ENCODE results near the gene BAG3. TPM values are rescaled to one million over a fixed set of nuclear protein-coding genes. Genes with fewer than 3 reads are reported as not detected.

Gene BAG3
- total and polyA plus RNA-seq, 2 donors from 2014 or later, result 42.0 to 54.9 TPM

- DNase-seq (peak in 4 of 5 donors; percentile 63 to 76 (median 64)), FAIRE-seq (no peak)
- intact Hi-C loops (cut with DNase I), result no loop called here
- H3K9ac ChIP-seq (ENCODE audit: low read length in 3 of 3), result peak overlapping the region in 1 of 3 donors; percentile 36
- no peak for TF ChIP-seq CTCF (IDR thresholded peaks at IDR 0.05; ENCODE audit: borderline replicate concordance, extremely low read depth, insufficient read depth)
- H3K4me1 ChIP-seq (ENCODE audit: control insufficient read depth in 2 of 3, insufficient read depth in 2 of 3, low read depth in 1 of 3, low read length in 3 of 3), result peaks cover 0 to 41% (median 38%) of the 10 kb centered on the region in 3 donors
- H3K27me3 ChIP-seq (ENCODE audit: control insufficient read depth, insufficient read depth, low read length), result no peaks in the 10 kb centered on the region
- H3K9me3 ChIP-seq (ENCODE audit: control insufficient read depth in 2 of 3, insufficient read depth in 1 of 3, low read length in 3 of 3), result no peaks in the 10 kb centered on the region
- H3K27ac ChIP-seq (ENCODE audit: low read depth in 2 of 2, low read length in 2 of 2), result peak overlapping the region in 1 of 2 donors; percentile 88
- H3K36me3 ChIP-seq (ENCODE audit: control insufficient read depth in 2 of 3, insufficient read depth in 3 of 3, low read length in 3 of 3), result peaks cover 3 to 38% (median 35%) of the 10 kb centered on the region in 3 donors
- H3K4me3 ChIP-seq (ENCODE audit: low read length in 3 of 3), result no peak overlapping the region
Measured at GRCh38 chr10:119669975-119670640, 18.9 kb downstream of the BAG3 start.

DNA sequence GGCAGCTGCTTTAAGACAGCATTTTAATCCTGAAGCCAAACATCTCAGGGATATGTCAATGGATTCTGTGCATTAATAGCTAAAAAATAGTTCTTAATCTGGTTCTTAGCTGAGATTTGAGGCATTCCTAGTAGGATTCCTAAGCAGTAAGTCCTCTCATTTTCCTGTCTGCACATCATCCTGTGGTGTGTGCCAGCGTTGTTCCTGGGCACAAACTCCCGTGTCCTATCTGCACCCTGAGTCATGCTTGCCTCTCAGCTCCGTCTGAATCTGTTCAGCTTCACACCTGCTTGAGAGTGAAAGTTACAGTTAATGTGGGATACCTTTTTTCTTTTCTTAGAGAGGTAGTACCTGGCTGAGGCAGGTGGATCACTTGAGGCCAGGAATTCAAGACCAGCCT, 19.5 kb downstream of the BAG3 start:
- DNase-seq, result no peak
- intact Hi-C loops (cut with DNase I), result no loop called here
- Histone ChIP-seq H3K9ac (ENCODE audit: low read length in 3 of 3) (no peak overlapping the region), H3K27ac (ENCODE audit: low read depth in 2 of 2, low read length in 2 of 2) (no peak overlapping the region), H3K9me3 (ENCODE audit: control insufficient read depth in 2 of 3, insufficient read depth in 1 of 3, low read length in 3 of 3) (no peaks in the 10 kb centered on the region), H3K27me3 (ENCODE audit: control insufficient read depth, insufficient read depth, low read length) (no peaks in the 10 kb centered on the region), H3K36me3 (ENCODE audit: control insufficient read depth in 2 of 3, insufficient read depth in 3 of 3, low read length in 3 of 3) (peaks cover 3 to 40% (median 35%) of the 10 kb centered on the region in 3 donors), H3K4me3 (ENCODE audit: low read length in 3 of 3) (no peak overlapping the region), H3K4me1 (ENCODE audit: control insufficient read depth in 2 of 3, insufficient read depth in 2 of 3, low read depth in 1 of 3, low read length in 3 of 3) (peaks cover 0 to 38% (median 37%) of the 10 kb centered on the region in 3 donors)
- no peak for FAIRE-seq
- no peak for TF ChIP-seq CTCF (IDR thresholded peaks at IDR 0.05; ENCODE audit: borderline replicate concordance, extremely low read depth, insufficient read depth)

- H3K9ac ChIP-seq (ENCODE audit: low read length in 3 of 3), result no peak overlapping the region
Measured at GRCh38 chr10:119671381-119671780, 20.2 kb downstream of the BAG3 start.

More at GRCh38 chr10:119671381-119671780, 20.2 kb downstream of the BAG3 start:
- peaks cover 3 to 45% (median 36%) of the 10 kb centered on the region in 3 donors for H3K36me3 ChIP-seq (ENCODE audit: control insufficient read depth in 2 of 3, insufficient read depth in 3 of 3, low read length in 3 of 3)
- DNase-seq, result no peak
- H3K27ac ChIP-seq (ENCODE audit: low read depth in 2 of 2, low read length in 2 of 2), result no peak overlapping the region
- intact Hi-C loops (cut with DNase I), result no loop called here
- no peak overlapping the region for H3K4me3 ChIP-seq (ENCODE audit: low read length in 3 of 3)
- H3K4me1 ChIP-seq (ENCODE audit: control insufficient read depth in 2 of 3, insufficient read depth in 2 of 3, low read depth in 1 of 3, low read length in 3 of 3), result peaks cover 0 to 32% (median 30%) of the 10 kb centered on the region in 3 donors
- no peak for FAIRE-seq
- no peaks in the 10 kb centered on the region for H3K9me3 ChIP-seq (ENCODE audit: control insufficient read depth in 2 of 3, insufficient read depth in 1 of 3, low read length in 3 of 3)
- TF ChIP-seq CTCF (IDR thresholded peaks at IDR 0.05; ENCODE audit: borderline replicate concordance, extremely low read depth, insufficient read depth), result no peak
- H3K27me3 ChIP-seq (ENCODE audit: control insufficient read depth, insufficient read depth, low read length), result no peaks in the 10 kb centered on the region

All from kidney (tissue), 14 donors.